ENCODE results near the gene LIN52. TPM values are rescaled to one million over a fixed set of nuclear protein-coding genes. Genes with fewer than 3 reads are reported as not detected.

Gene LIN52
- total RNA-seq, 1 experiment from 2014 or later = 6.7 TPM

GRCh38 chr14:74160763-74161162 lies 76.0 kb downstream of the LIN52 start:
- Histone ChIP-seq H3K27me3 (ENCODE audit: control insufficient read depth, insufficient read depth, low read length) (no peaks in the 10 kb centered on the region), H3K4me1 (ENCODE audit: control insufficient read depth, insufficient read depth, low read length) (no peaks in the 10 kb centered on the region), H3K9me3 (ENCODE audit: control insufficient read depth, insufficient read depth, low read depth, low read length) (no peaks in the 10 kb centered on the region), H3K36me3 (ENCODE audit: control insufficient read depth, insufficient read depth, low read length) (no peaks in the 10 kb centered on the region), H3K27ac (ENCODE audit: low read length) (no peak overlapping the region), H3K4me3 (ENCODE audit: low read depth in 2 of 2, low read length in 2 of 2) (no peak overlapping the region)
- CTCF ChIA-PET = no interaction called here
- in situ Hi-C loops (cut with HindIII; ENCODE audit: low pct_unique_long_range_greater_than_20kb, low sequenced_read_pairs) = no loop called here
- no peak for DNase-seq (ENCODE audit: low read depth, low spot score)
- no TSS peak for BruUV-seq (replicated peaks)
- ATAC-seq = no peak
- TF ChIP-seq CTCF (IDR thresholded peaks at IDR 0.05) (no peak), POLR2AphosphoS5 (IDR thresholded peaks at IDR 0.05; ENCODE audit: low read depth, low read length) (no peak)
- intact Hi-C loops (cut with micrococcal nuclease; ENCODE audit: unreplicated experiment) = no loop called here
- POLR2A ChIA-PET = no interaction called here

GRCh38 chr14:74161526-74162158 lies 76.9 kb downstream of the LIN52 start:
- in situ Hi-C loops (cut with HindIII; ENCODE audit: low pct_unique_long_range_greater_than_20kb, low sequenced_read_pairs) (no loop called here), intact Hi-C loops (cut with micrococcal nuclease; ENCODE audit: unreplicated experiment) (no loop called here)
- DNase-seq (ENCODE audit: low read depth, low spot score) (no peak), ATAC-seq (no peak)
- H3K27me3 ChIP-seq (ENCODE audit: control insufficient read depth, insufficient read depth, low read length) = no peaks in the 10 kb centered on the region
- ChIA-PET CTCF (no interaction called here), POLR2A (no interaction called here)
- H3K27ac ChIP-seq (ENCODE audit: low read length) = no peak overlapping the region
- TF ChIP-seq SIN3A (IDR thresholded peaks at IDR 0.05; ENCODE audit: borderline replicate concordance, insufficient read depth, low read depth, low read length) (no peak), REST (IDR thresholded peaks at IDR 0.05; ENCODE audit: insufficient read depth in 1 of 2, low read depth in 2 of 2, low read length in 1 of 2) (no peak), CTCF (IDR thresholded peaks at IDR 0.05) (no peak), POLR2AphosphoS5 (IDR thresholded peaks at IDR 0.05; ENCODE audit: low read depth, low read length) (no peak), TCF7L2 (IDR thresholded peaks at IDR 0.05; ENCODE audit: low read depth, low read length) (no peak)
- H3K36me3 ChIP-seq (ENCODE audit: control insufficient read depth, insufficient read depth, low read length) = no peaks in the 10 kb centered on the region
- no peaks in the 10 kb centered on the region for H3K9me3 ChIP-seq (ENCODE audit: control insufficient read depth, insufficient read depth, low read depth, low read length)
- no peaks in the 10 kb centered on the region for H3K4me1 ChIP-seq (ENCODE audit: control insufficient read depth, insufficient read depth, low read length)
- no peak overlapping the region for H3K4me3 ChIP-seq (ENCODE audit: low read depth in 2 of 2, low read length in 2 of 2)
- no TSS peak for BruUV-seq (replicated peaks)

All from Panc1 (cell line).